K562 (cell line): ENCODE measurements around the gene CTNNA3.

Experiments
- CHD1 ChIP-seq: fragments of 200-600 bp; sonication (generic); IDR thresholded peaks from one replicate; pipeline ENCODE4 v1.6.1; 2012; ENCODE audit warnings: mild to moderate bottlenecking, moderate library complexity, low read length, inconsistent platforms
- EHMT2 ChIP-seq: fragments of 450-650 bp; IDR thresholded peaks from 2 replicates; pipeline ENCODE4 v1.6.1; 2018; ENCODE audit warnings: antibody characterized with exemption
- HLTF ChIP-seq: fragments of 450-650 bp; IDR thresholded peaks from 2 replicates; pipeline ENCODE4 v1.6.1; 2016
- IRF1 ChIP-seq: sonication (generic); formaldehyde crosslinking; IDR thresholded peaks from 2 replicates; pipeline ENCODE4 v1.8.0; 2022; ENCODE audit warnings: missing genetic modification reagents, mild to moderate bottlenecking, borderline replicate concordance
- KDM1A ChIP-seq, 2 experiments: fragments of 450-650 bp; IDR thresholded peaks; 2 replicates each; pipeline ENCODE4 v1.6.1; 2016; ENCODE audit warnings: mild to moderate bottlenecking in 2 of 2
- NR1H2 ChIP-seq: sonication (generic); formaldehyde crosslinking; IDR thresholded peaks from 2 replicates; pipeline ENCODE4 v1.4.0; 2020; ENCODE audit warnings: mild to moderate bottlenecking, missing genetic modification reagents
- RNF2 ChIP-seq: sonication (generic); IDR thresholded peaks from 2 replicates; pipeline ENCODE4 v1.6.1; 2016
- SMARCE1 ChIP-seq: fragments of 450-650 bp; IDR thresholded peaks from 2 replicates; pipeline ENCODE4 v1.7.1; 2016; ENCODE audit warnings: mild to moderate bottlenecking
- YY1 ChIP-seq, 3 experiments: IDR thresholded peaks; 2 replicates each; pipeline ENCODE4 v1.6.1; 2011; ENCODE audit warnings: low read length in 2 of 3, mild to moderate bottlenecking in 2 of 3, moderate library complexity in 2 of 3, borderline replicate concordance in 1 of 3, control low read depth in 1 of 3, low read depth in 1 of 3; ENCODE audit not compliant: insufficient read depth in 3 of 3, insufficient replicate concordance in 2 of 3, control insufficient read depth in 1 of 3, insufficient read length in 1 of 3; ENCODE audit errors: extremely low read depth in 1 of 3
- ZNF121 ChIP-seq: sonication (generic); formaldehyde crosslinking; conservative IDR thresholded peaks from 2 replicates; pipeline ENCODE4 v1.8.0; 2022; ENCODE audit warnings: missing genetic modification reagents
- ZNF77 ChIP-seq: fragments of 250-450 bp; sonication (Bioruptor Pico); IDR thresholded peaks from 2 replicates; pipeline ENCODE4 v1.5.0; 2020

- no peak for TF ChIP-seq HLTF
- no peak for TF ChIP-seq KDM1A (IDR thresholded peaks at IDR 0.05)
- no peak for TF ChIP-seq NR1H2 (CRISPR knock-in tag)
- no peak for TF ChIP-seq IRF1 (CRISPR knock-in tag)
- no peak for TF ChIP-seq EHMT2
- no peak for TF ChIP-seq CHD1
- no peak for TF ChIP-seq YY1 (IDR thresholded peaks at IDR 0.05; ENCODE audit: borderline replicate concordance in 1 of 3, control insufficient read depth in 1 of 3, extremely low read depth in 1 of 3, insufficient read depth in 3 of 3, insufficient read length in 1 of 3, insufficient replicate concordance in 2 of 3, low read depth in 1 of 3, low read length in 2 of 3)
- TF ChIP-seq SMARCE1 = no peak
- TF ChIP-seq ZNF121 (CRISPR knock-in tag) = no peak
- TF ChIP-seq ZNF77 (CRISPR knock-in tag) = no peak
- TF ChIP-seq RNF2 = no peak
Observed at GRCh38 chr10:67259319-67259929, 436.6 kb downstream of the CTNNA3 start.
